Measurements from ENCODE around the gene LSP1. TPM values are rescaled to one million over a fixed set of nuclear protein-coding genes. Genes with fewer than 3 reads are reported as not detected.

Gene LSP1
- total and polyA plus RNA-seq, 2 donors (not counting 1 experiment from before 2014, with no cell fraction given): 0.19 to 1.8 TPM

- H3K9me3 ChIP-seq (ENCODE audit: control insufficient read depth, insufficient read depth, low read depth, low read length): no peaks in the 10 kb centered on the region
- no peak overlapping the region for H3K4me2 ChIP-seq (ENCODE audit: extremely low read depth, insufficient read depth, low read length)
- H3K27me3 ChIP-seq (ENCODE audit: control insufficient read depth, insufficient read depth, low read length): no peaks in the 10 kb centered on the region
- no peaks in the 10 kb centered on the region for H3K36me3 ChIP-seq (ENCODE audit: control insufficient read depth, insufficient read depth, low read length)
- no peak overlapping the region for H3K4me3 ChIP-seq (replicated peaks in 1 of 4; ENCODE audit: control extremely low read depth in 1 of 4, insufficient read depth in 1 of 4, low read depth in 3 of 4, low read length in 4 of 4)
- H3K27ac ChIP-seq (ENCODE audit: insufficient read depth, low read length): no peak overlapping the region
- no peak for DNase-seq (ENCODE audit: low read depth in 2 of 2)
- H4K20me1 ChIP-seq (ENCODE audit: control insufficient read depth, extremely low read depth, insufficient read depth, low read length): no peaks in the 10 kb centered on the region
- H2AFZ ChIP-seq (ENCODE audit: low read length): no peak overlapping the region
- no peak overlapping the region for H3K9ac ChIP-seq (ENCODE audit: insufficient read depth, low read length)
- H3K4me1 ChIP-seq (ENCODE audit: control insufficient read depth, extremely low read depth, insufficient read depth, low read length): no peaks in the 10 kb centered on the region
- TF ChIP-seq, protein P1, sequence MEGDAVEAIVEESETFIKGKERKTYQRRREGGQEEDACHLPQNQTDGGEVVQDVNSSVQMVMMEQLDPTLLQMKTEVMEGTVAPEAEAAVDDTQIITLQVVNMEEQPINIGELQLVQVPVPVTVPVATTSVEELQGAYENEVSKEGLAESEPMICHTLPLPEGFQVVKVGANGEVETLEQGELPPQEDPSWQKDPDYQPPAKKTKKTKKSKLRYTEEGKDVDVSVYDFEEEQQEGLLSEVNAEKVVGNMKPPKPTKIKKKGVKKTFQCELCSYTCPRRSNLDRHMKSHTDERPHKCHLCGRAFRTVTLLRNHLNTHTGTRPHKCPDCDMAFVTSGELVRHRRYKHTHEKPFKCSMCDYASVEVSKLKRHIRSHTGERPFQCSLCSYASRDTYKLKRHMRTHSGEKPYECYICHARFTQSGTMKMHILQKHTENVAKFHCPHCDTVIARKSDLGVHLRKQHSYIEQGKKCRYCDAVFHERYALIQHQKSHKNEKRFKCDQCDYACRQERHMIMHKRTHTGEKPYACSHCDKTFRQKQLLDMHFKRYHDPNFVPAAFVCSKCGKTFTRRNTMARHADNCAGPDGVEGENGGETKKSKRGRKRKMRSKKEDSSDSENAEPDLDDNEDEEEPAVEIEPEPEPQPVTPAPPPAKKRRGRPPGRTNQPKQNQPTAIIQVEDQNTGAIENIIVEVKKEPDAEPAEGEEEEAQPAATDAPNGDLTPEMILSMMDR (conservative IDR thresholded peaks at IDR 0.05 in 1 of 2, IDR thresholded peaks at IDR 0.05 in 1 of 2; ENCODE audit: low read depth in 1 of 2, low read length in 2 of 2): no peak
- no peak for TF ChIP-seq EZH2 (IDR thresholded peaks at IDR 0.05; ENCODE audit: low read length, missing control alignments)
- H3K79me2 ChIP-seq (ENCODE audit: control insufficient read depth, insufficient read depth, low read length): no peaks in the 10 kb centered on the region
Measured at GRCh38 chr11:1841511-1842148, 11.3 kb upstream of the LSP1 start.

GRCh38 chr11:1842149-1843097 is 10.5 kb upstream of the LSP1 start:
- Histone ChIP-seq H3K9me3 (ENCODE audit: control insufficient read depth, insufficient read depth, low read depth, low read length) (no peaks in the 10 kb centered on the region), H3K4me1 (ENCODE audit: control insufficient read depth, extremely low read depth, insufficient read depth, low read length) (no peaks in the 10 kb centered on the region), H3K79me2 (ENCODE audit: control insufficient read depth, insufficient read depth, low read length) (no peaks in the 10 kb centered on the region), H3K4me2 (ENCODE audit: extremely low read depth, insufficient read depth, low read length) (no peak overlapping the region), H4K20me1 (ENCODE audit: control insufficient read depth, extremely low read depth, insufficient read depth, low read length) (no peaks in the 10 kb centered on the region), H3K27me3 (ENCODE audit: control insufficient read depth, insufficient read depth, low read length) (no peaks in the 10 kb centered on the region), H2AFZ (ENCODE audit: low read length) (no peak overlapping the region), H3K9ac (ENCODE audit: insufficient read depth, low read length) (no peak overlapping the region), H3K4me3 (replicated peaks in 1 of 4; ENCODE audit: control extremely low read depth in 1 of 4, insufficient read depth in 1 of 4, low read depth in 3 of 4, low read length in 4 of 4) (no peak overlapping the region), H3K27ac (ENCODE audit: insufficient read depth, low read length) (no peak overlapping the region), H3K36me3 (ENCODE audit: control insufficient read depth, insufficient read depth, low read length) (no peaks in the 10 kb centered on the region)
- DNase-seq (ENCODE audit: low read depth in 2 of 2): no peak
- TF ChIP-seq, protein P1 (conservative IDR thresholded peaks at IDR 0.05 in 1 of 2, IDR thresholded peaks at IDR 0.05 in 1 of 2; ENCODE audit: low read depth in 1 of 2, low read length in 2 of 2): no peak
- TF ChIP-seq EZH2 (IDR thresholded peaks at IDR 0.05; ENCODE audit: low read length, missing control alignments): no peak

- no peaks in the 10 kb centered on the region for H4K20me1 ChIP-seq (ENCODE audit: control insufficient read depth, extremely low read depth, insufficient read depth, low read length)
- no peak overlapping the region for H2AFZ ChIP-seq (ENCODE audit: low read length)
- no peak overlapping the region for H3K4me2 ChIP-seq (ENCODE audit: extremely low read depth, insufficient read depth, low read length)
- no peaks in the 10 kb centered on the region for H3K4me1 ChIP-seq (ENCODE audit: control insufficient read depth, extremely low read depth, insufficient read depth, low read length)
- H3K36me3 ChIP-seq (ENCODE audit: control insufficient read depth, insufficient read depth, low read length): no peaks in the 10 kb centered on the region
- no peak for DNase-seq (ENCODE audit: low read depth in 2 of 2)
- no peaks in the 10 kb centered on the region for H3K9me3 ChIP-seq (ENCODE audit: control insufficient read depth, insufficient read depth, low read depth, low read length)
- TF ChIP-seq, protein P1 (conservative IDR thresholded peaks at IDR 0.05 in 1 of 2, IDR thresholded peaks at IDR 0.05 in 1 of 2; ENCODE audit: low read depth in 1 of 2, low read length in 2 of 2): no peak
- no peak for TF ChIP-seq EZH2 (IDR thresholded peaks at IDR 0.05; ENCODE audit: low read length, missing control alignments)
- no peak overlapping the region for H3K9ac ChIP-seq (ENCODE audit: insufficient read depth, low read length)
- H3K27ac ChIP-seq (ENCODE audit: insufficient read depth, low read length): no peak overlapping the region
- H3K4me3 ChIP-seq (replicated peaks in 1 of 4; ENCODE audit: control extremely low read depth in 1 of 4, insufficient read depth in 1 of 4, low read depth in 3 of 4, low read length in 4 of 4): no peak overlapping the region
- H3K79me2 ChIP-seq (ENCODE audit: control insufficient read depth, insufficient read depth, low read length): no peaks in the 10 kb centered on the region
- no peaks in the 10 kb centered on the region for H3K27me3 ChIP-seq (ENCODE audit: control insufficient read depth, insufficient read depth, low read length)
Measured at GRCh38 chr11:1843098-1843473, 9.8 kb upstream of the LSP1 start.

All from fibroblast of lung (primary cell).